Neutrophil (primary cell): Measurements from ENCODE around the gene TMBIM4.

ENCODE experiments used
- H3K27ac ChIP-seq: fragments of 200-600 bp; sonication (generic); 2 replicates; pipeline ENCODE4 v1.5.1; 2016; ENCODE audit warnings: mild to moderate bottlenecking, moderate library complexity
- H3K27me3 ChIP-seq: fragments of 200-600 bp; sonication (generic); 2 replicates; pipeline ENCODE4 v1.6.0; 2016; ENCODE audit warnings: mild to moderate bottlenecking
- H3K36me3 ChIP-seq: fragments of 200-600 bp; sonication (generic); 2 replicates; pipeline ENCODE4 v1.5.1; 2017
- H3K4me1 ChIP-seq, 2 experiments: fragments of 200-600 bp in 1 of 2; sonication (generic) in 1 of 2; 1 replicate in 1 of 2; 2 replicates in 1 of 2; pipeline versions ENCODE4 v1.5.1 to v1.6.1; 2013 to 2016; ENCODE audit warnings: low read depth in 1 of 2, low read length in 1 of 2, mild to moderate bottlenecking in 1 of 2, moderate library complexity in 1 of 2; ENCODE audit not compliant: control insufficient read depth in 1 of 2, insufficient read depth in 1 of 2
- H3K4me3 ChIP-seq, 2 experiments: fragments of 200-600 bp in 1 of 2; sonication (generic) in 1 of 2; 1 replicate in 1 of 2; 2 replicates in 1 of 2; pipeline ENCODE4 v1.5.1; 2013 to 2016; ENCODE audit warnings: low read depth in 1 of 2, low read length in 1 of 2, mild to moderate bottlenecking in 1 of 2, moderate library complexity in 1 of 2
- H3K9me3 ChIP-seq: fragments of 200-600 bp; sonication (generic); 2 replicates; pipeline ENCODE4 v1.5.1; 2016
- CTCF ChIP-seq: fragments of 200-600 bp; sonication (generic); IDR thresholded peaks from 2 replicates; pipeline ENCODE4 v1.5.1; 2016; ENCODE audit warnings: antibody characterized with exemption

TMBIM4 gene

GRCh38 chr12:66085998-66086397 lies 83.8 kb downstream of the TMBIM4 start:
- Histone ChIP-seq H3K27ac (no peak overlapping the region), H3K36me3 (no peaks in the 10 kb centered on the region), H3K4me3 (no peak overlapping the region), H3K9me3 (no peaks in the 10 kb centered on the region), H3K4me1 (no peaks in the 10 kb centered on the region), H3K27me3 (no peaks in the 10 kb centered on the region)
- TF ChIP-seq CTCF, result no peak
